ENCODE measurements around the gene HOXB1.

DNA sequence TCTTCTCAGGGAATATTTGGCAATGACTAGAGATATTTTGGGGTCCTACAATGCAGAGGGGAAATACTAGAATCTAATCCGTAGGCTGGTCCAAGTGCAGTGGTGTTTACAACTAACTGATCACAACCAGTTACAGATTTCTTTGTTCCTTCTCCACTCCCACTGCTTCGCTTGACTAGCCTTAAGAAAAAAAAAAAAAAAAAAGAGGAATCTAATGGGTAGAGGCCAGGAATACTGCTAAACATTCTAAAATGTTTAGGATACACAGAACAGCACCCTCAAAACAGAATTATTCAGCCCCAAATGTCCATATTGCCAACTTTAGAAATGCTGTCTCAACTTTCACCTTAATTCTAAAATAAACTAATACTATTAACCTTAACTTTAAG, 51.8 kb downstream of the HOXB1 start:
- TF ChIP-seq, protein P1, sequence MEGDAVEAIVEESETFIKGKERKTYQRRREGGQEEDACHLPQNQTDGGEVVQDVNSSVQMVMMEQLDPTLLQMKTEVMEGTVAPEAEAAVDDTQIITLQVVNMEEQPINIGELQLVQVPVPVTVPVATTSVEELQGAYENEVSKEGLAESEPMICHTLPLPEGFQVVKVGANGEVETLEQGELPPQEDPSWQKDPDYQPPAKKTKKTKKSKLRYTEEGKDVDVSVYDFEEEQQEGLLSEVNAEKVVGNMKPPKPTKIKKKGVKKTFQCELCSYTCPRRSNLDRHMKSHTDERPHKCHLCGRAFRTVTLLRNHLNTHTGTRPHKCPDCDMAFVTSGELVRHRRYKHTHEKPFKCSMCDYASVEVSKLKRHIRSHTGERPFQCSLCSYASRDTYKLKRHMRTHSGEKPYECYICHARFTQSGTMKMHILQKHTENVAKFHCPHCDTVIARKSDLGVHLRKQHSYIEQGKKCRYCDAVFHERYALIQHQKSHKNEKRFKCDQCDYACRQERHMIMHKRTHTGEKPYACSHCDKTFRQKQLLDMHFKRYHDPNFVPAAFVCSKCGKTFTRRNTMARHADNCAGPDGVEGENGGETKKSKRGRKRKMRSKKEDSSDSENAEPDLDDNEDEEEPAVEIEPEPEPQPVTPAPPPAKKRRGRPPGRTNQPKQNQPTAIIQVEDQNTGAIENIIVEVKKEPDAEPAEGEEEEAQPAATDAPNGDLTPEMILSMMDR (conservative IDR thresholded peaks at IDR 0.05) = no peak
- no peak for TF ChIP-seq EZH2 (IDR thresholded peaks at IDR 0.05; ENCODE audit: low read depth)

Data from PC-9 (cell line).